DLD1 (cell line): ENCODE results near the gene CTNNB1.

ENCODE experiments used
- in situ Hi-C: cut with HindIII; loops from 2 replicates; pipeline ENCODE4 v1.10.0; 2017; ENCODE audit warnings: low sequenced_read_pairs

CTNNB1 gene

GRCh38 chr3:41213588-41213987 lies 14.3 kb downstream of the CTNNB1 start:
- in situ Hi-C loops, result no loop called here

GRCh38 chr3:41216422-41216821 lies 17.1 kb downstream of the CTNNB1 start:
- in situ Hi-C loops, result no loop called here

GRCh38 chr3:41216993-41217392 lies 17.7 kb downstream of the CTNNB1 start:
- in situ Hi-C loops, result no loop called here

GRCh38 chr3:41219424-41219823 lies 20.1 kb downstream of the CTNNB1 start:
- in situ Hi-C loops, result no loop called here

- in situ Hi-C loops, result no loop called here
Observed at GRCh38 chr3:41220906-41221677, 21.8 kb downstream of the CTNNB1 start.

GRCh38 chr3:41222012-41222411 lies 22.7 kb downstream of the CTNNB1 start:
- in situ Hi-C loops, result no loop called here

GRCh38 chr3:41222501-41222900 lies 23.2 kb downstream of the CTNNB1 start:
- in situ Hi-C loops, result no loop called here

- in situ Hi-C loops, result no loop called here
Observed at GRCh38 chr3:41223078-41223477, 23.8 kb downstream of the CTNNB1 start.

GRCh38 chr3:41223691-41224090 lies 24.4 kb downstream of the CTNNB1 start:
- in situ Hi-C loops, result no loop called here

- in situ Hi-C loops, result no loop called here
Observed at GRCh38 chr3:41224120-41224806, 25.0 kb downstream of the CTNNB1 start.

- in situ Hi-C loops, result no loop called here
Observed at GRCh38 chr3:41234823-41235721, 35.8 kb downstream of the CTNNB1 start.

GRCh38 chr3:41236228-41236627 lies 36.9 kb downstream of the CTNNB1 start:
- in situ Hi-C loops, result no loop called here

- in situ Hi-C loops, result no loop called here
Observed at GRCh38 chr3:41237907-41238306, 38.6 kb downstream of the CTNNB1 start.

- in situ Hi-C loops, result no loop called here
Observed at GRCh38 chr3:41239587-41239986, 40.3 kb downstream of the CTNNB1 start.

GRCh38 chr3:41241161-41241560 lies 41.9 kb downstream of the CTNNB1 start:
- in situ Hi-C loops, result no loop called here

- in situ Hi-C loops, result no loop called here
Observed at GRCh38 chr3:41241800-41242571, 42.7 kb downstream of the CTNNB1 start.

GRCh38 chr3:41243183-41243582 lies 43.9 kb downstream of the CTNNB1 start:
- in situ Hi-C loops, result no loop called here

- in situ Hi-C loops, result no loop called here
Observed at GRCh38 chr3:41244620-41245336, 45.5 kb downstream of the CTNNB1 start.

GRCh38 chr3:41247055-41248004 lies 48.0 kb downstream of the CTNNB1 start:
- in situ Hi-C loops, result no loop called here
